Left ventricle myocardium inferior (tissue), 1 donor: ENCODE measurements around the gene B3GNT3. TPM values are rescaled to one million over a fixed set of nuclear protein-coding genes. Genes with fewer than 3 reads are reported as not detected.
A peak's percentile ranks its signal among the peaks of the same experiment; 100 is the strongest.

Source experiments
- DNase-seq: peaks from one replicate; pipeline ENCODE4 v3.0.0-alpha.2; 2020
- H3K27ac ChIP-seq: fragments of 200-600 bp; replicated peaks from 2 replicates; pipeline ENCODE4 v1.8.0; 2021
- H3K27me3 ChIP-seq: fragments of 200-600 bp; 2 replicates; pipeline ENCODE4 v1.8.0; 2021; ENCODE audit warnings: low read depth
- H3K36me3 ChIP-seq: fragments of 200-600 bp; 2 replicates; pipeline ENCODE4 v1.8.0; 2021
- H3K4me1 ChIP-seq: fragments of 200-600 bp; 2 replicates; pipeline ENCODE4 v1.8.0; 2021
- H3K4me3 ChIP-seq: fragments of 200-600 bp; 2 replicates; pipeline ENCODE4 v1.8.0; 2021; ENCODE audit warnings: mild to moderate bottlenecking, moderate library complexity
- H3K9me3 ChIP-seq: fragments of 200-600 bp; replicated peaks from 2 replicates; pipeline ENCODE4 v1.8.0; 2021
- intact Hi-C: fragments of 100-400 bp; cut with micrococcal nuclease; formaldehyde crosslinking; loops from one replicate; pipeline ENCODE4 v1.11.0; 2022
- total RNA-seq: library from RNA; stranded (reverse); fragmentation: NEBNext Ultra II Directional; extraction: Animal tissue kit (Norgen Biotek cat#: 25700); gene quantifications from one replicate; pipeline ENCODE4 v1.2.1, GENCODE V29; 2021
- TF ChIP-seq, protein P1 (sequence below): fragments of 200-600 bp; IDR thresholded peaks from 2 replicates; pipeline ENCODE4 v1.8.0; 2021; ENCODE audit warnings: antibody characterized with exemption, mild to moderate bottlenecking, borderline replicate concordance
- donor health status: DM: no; HTN: yes; CAD: no; lungs with severe emphysema.

Gene B3GNT3
- total RNA-seq, 1 donor from 2014 or later, result not detected

DNA sequence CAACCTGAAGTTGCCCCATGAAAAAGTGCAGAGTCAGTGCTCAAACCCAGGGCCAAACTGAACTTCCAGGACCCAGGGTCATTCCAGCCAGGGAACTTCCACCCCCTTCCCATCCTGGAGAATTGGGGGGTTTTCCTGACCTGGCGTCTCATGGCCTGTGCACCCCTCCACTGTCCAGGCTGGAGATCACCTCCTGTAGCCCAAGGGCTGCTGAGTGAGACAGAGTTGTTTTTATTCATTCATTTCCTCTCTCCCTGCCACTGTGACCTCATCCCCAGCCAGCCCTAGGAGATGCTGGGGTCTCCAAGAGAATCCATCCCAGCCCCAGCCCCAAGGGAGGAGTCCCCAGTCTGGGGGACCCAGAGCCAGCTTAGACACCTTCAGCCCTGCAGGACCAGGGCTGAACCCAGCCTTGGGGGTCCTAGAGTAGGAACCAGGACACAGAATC lies 39.5 kb upstream of the B3GNT3 start:
- Histone ChIP-seq H3K4me3 (no peak overlapping the region), H3K27ac (no peak overlapping the region), H3K27me3 (peaks cover 5% of the 10 kb centered on the region), H3K36me3 (no peaks in the 10 kb centered on the region), H3K9me3 (no peaks in the 10 kb centered on the region), H3K4me1 (no peaks in the 10 kb centered on the region)
- intact Hi-C loops, result no loop called here
- TF ChIP-seq, protein P1, sequence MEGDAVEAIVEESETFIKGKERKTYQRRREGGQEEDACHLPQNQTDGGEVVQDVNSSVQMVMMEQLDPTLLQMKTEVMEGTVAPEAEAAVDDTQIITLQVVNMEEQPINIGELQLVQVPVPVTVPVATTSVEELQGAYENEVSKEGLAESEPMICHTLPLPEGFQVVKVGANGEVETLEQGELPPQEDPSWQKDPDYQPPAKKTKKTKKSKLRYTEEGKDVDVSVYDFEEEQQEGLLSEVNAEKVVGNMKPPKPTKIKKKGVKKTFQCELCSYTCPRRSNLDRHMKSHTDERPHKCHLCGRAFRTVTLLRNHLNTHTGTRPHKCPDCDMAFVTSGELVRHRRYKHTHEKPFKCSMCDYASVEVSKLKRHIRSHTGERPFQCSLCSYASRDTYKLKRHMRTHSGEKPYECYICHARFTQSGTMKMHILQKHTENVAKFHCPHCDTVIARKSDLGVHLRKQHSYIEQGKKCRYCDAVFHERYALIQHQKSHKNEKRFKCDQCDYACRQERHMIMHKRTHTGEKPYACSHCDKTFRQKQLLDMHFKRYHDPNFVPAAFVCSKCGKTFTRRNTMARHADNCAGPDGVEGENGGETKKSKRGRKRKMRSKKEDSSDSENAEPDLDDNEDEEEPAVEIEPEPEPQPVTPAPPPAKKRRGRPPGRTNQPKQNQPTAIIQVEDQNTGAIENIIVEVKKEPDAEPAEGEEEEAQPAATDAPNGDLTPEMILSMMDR, result no peak
- DNase-seq, result no peak

DNA sequence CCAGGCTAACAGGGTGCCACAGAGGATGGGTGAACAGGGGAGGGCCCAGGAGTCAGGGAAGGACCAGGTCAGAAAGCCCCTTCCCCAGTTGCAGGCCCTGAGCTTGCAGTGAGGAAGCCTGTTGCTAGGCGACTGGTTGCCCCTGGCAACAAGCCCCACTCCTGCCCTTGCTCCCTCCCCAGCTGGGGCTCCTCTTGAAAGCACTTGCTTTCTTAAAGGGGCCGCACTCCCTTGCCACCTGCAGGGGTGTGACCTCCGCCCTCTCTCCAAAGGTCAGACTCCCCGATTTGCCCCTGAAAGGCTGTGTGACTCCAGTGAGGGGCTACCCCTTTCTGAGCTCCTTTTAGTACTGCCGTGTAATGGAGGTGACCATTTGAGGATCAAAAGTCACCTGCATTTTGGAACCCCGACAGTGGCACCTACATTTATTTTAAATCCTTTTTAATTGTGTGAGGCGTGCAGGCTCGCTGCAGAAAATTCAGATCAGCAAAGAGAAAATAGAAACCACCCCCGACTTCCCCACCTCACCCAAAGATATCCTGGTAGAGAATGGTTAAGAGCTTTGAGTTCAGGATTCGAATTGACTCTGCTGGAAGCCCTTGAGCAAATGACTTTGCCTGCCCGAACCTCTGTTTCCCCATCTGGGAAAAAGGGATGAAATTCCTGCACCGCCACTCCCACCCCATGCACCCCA lies 38.8 kb upstream of the B3GNT3 start:
- TF ChIP-seq, protein P1, result no peak
- DNase-seq, result no peak
- peaks cover 10% of the 10 kb centered on the region for H3K27me3 ChIP-seq
- H3K9me3 ChIP-seq, result no peaks in the 10 kb centered on the region
- H3K4me1 ChIP-seq, result no peaks in the 10 kb centered on the region
- H3K4me3 ChIP-seq, result no peak overlapping the region
- intact Hi-C loops, result no loop called here
- H3K27ac ChIP-seq, result no peak overlapping the region
- no peaks in the 10 kb centered on the region for H3K36me3 ChIP-seq

DNA sequence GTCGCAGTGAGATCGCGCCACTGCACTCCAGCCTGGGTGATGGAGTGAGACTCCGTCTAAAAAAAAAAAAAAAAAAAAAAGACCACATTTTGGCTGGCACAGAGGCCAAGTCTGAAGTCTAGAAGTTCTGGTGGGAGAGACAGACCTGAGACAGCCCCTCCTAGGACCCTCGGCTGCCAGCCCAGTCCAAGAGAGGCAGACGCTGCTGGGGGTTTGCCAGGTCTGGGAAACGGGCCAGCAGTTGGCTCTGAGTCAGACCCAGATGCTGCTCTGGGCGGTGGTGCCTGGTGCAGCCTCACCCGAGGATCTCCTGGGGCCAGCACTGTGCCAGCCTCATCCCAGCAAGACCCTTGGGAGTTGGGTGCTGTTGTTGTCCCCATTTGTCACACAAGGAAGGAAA lies 37.8 kb upstream of the B3GNT3 start:
- H3K4me3 ChIP-seq, result no peak overlapping the region
- no peak overlapping the region for H3K27ac ChIP-seq
- intact Hi-C loops, result no loop called here
- no peaks in the 10 kb centered on the region for H3K9me3 ChIP-seq
- DNase-seq, result peak; percentile 71
- no peaks in the 10 kb centered on the region for H3K4me1 ChIP-seq
- H3K36me3 ChIP-seq, result no peaks in the 10 kb centered on the region
- peaks cover 10% of the 10 kb centered on the region for H3K27me3 ChIP-seq
- TF ChIP-seq, protein P1, result no peak

DNA sequence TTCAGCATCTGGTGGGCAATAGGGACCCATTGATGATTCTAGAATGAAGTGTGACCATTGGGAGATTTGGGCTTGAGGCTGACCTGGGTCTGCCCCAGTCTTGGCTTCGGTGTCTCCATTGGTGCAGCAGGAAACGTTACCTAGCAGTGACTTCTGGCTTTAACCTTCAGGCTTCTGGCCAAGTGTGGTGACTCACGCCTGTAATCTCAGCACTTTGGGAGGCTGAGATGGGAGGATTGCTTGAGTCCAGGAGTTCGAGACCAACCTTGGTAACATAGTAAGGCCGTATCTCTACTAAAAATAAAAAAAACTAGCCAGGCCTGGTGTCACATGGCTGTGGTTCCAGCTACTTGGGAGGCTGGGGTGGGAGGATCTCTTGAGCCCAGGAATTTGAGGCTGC lies 36.4 kb upstream of the B3GNT3 start:
- intact Hi-C loops, result no loop called here
- H3K36me3 ChIP-seq, result no peaks in the 10 kb centered on the region
- no peak overlapping the region for H3K4me3 ChIP-seq
- no peak for DNase-seq
- H3K9me3 ChIP-seq, result no peaks in the 10 kb centered on the region
- no peak overlapping the region for H3K27ac ChIP-seq
- H3K27me3 ChIP-seq, result peaks cover 14% of the 10 kb centered on the region
- no peaks in the 10 kb centered on the region for H3K4me1 ChIP-seq
- TF ChIP-seq, protein P1, result no peak

DNA sequence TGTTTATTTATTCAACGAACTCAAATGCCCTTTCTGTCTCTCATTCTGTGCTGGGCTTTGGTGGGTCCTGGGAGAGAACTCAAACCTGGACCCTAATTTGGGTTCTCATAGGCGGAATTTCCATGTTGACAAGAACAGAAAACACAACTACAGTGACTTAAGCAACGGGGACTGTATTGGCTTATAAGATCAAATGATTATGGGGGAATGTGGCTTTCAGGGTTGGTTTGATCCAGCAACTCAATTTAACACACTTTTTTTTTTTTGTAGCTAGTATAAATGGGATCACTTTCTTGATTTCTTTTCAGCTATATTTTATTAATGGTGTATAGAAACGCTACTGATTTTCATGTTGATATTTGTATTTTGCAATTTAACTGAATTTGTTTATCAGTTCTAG lies 33.8 kb upstream of the B3GNT3 start:
- no peak for DNase-seq
- no peaks in the 10 kb centered on the region for H3K9me3 ChIP-seq
- H3K4me3 ChIP-seq, result no peak overlapping the region
- intact Hi-C loops, result no loop called here
- peaks cover 20% of the 10 kb centered on the region for H3K27me3 ChIP-seq
- H3K4me1 ChIP-seq, result no peaks in the 10 kb centered on the region
- TF ChIP-seq, protein P1, result no peak
- no peaks in the 10 kb centered on the region for H3K36me3 ChIP-seq
- no peak overlapping the region for H3K27ac ChIP-seq
